Loucy (cell line): ENCODE results near the gene GSC.

Experiments
- H2AFZ ChIP-seq: fragments of 200-600 bp; sonication (generic); 2 replicates; pipeline ENCODE4 v1.6.0; 2016; ENCODE audit warnings: antibody characterized with exemption, mild to moderate bottlenecking, low read length, moderate library complexity
- H3F3A ChIP-seq: fragments of 200-600 bp; 2 replicates; pipeline ENCODE4 v1.6.0; 2016; ENCODE audit warnings: antibody characterized with exemption, low read depth, mild to moderate bottlenecking
- H3K27me3 ChIP-seq: fragments of 200-600 bp; sonication (generic); 2 replicates; pipeline ENCODE4 v1.6.1; 2014; ENCODE audit warnings: low read length, mild to moderate bottlenecking; ENCODE audit not compliant: insufficient read depth, poor library complexity, severe bottlenecking
- H3K36me3 ChIP-seq: fragments of 200-600 bp; sonication (generic); 2 replicates; pipeline ENCODE4 v1.6.1; 2016; ENCODE audit warnings: low read length; ENCODE audit not compliant: insufficient read depth
- H3K4me1 ChIP-seq: fragments of 200-600 bp; sonication (generic); 2 replicates; pipeline ENCODE4 v1.5.1; 2014; ENCODE audit warnings: low read length, mild to moderate bottlenecking; ENCODE audit not compliant: insufficient read depth, poor library complexity, severe bottlenecking
- H3K4me2 ChIP-seq: fragments of 200-600 bp; sonication (generic); 2 replicates; pipeline ENCODE4 v1.6.0; 2014; ENCODE audit warnings: antibody characterized with exemption, low read length, low read depth, mild to moderate bottlenecking; ENCODE audit not compliant: poor library complexity, severe bottlenecking
- H3K4me3 ChIP-seq: fragments of 200-600 bp; sonication (generic); 2 replicates; pipeline ENCODE4 v1.5.1; 2014; ENCODE audit warnings: low read length, mild to moderate bottlenecking, mixed read lengths; ENCODE audit not compliant: poor library complexity, severe bottlenecking
- H3K79me2 ChIP-seq: fragments of 200-600 bp; sonication (generic); 2 replicates; pipeline ENCODE4 v1.6.1; 2014; ENCODE audit warnings: low read length; ENCODE audit not compliant: insufficient read depth
- H3K9ac ChIP-seq: fragments of 200-600 bp; sonication (generic); 2 replicates; pipeline ENCODE4 v1.6.0; 2014; ENCODE audit warnings: mild to moderate bottlenecking, low read depth, low read length, moderate library complexity; ENCODE audit not compliant: poor library complexity, severe bottlenecking
- H3K9me2 ChIP-seq: fragments of 200-600 bp; sonication (generic); replicated peaks from 2 replicates; pipeline ENCODE4 v1.6.1; 2016; ENCODE audit warnings: low read depth, low read length, mixed read lengths
- H3K9me3 ChIP-seq: fragments of 200-600 bp; sonication (generic); 2 replicates; pipeline ENCODE4 v1.6.1; 2014; ENCODE audit warnings: mild to moderate bottlenecking, antibody characterized with exemption, low read length, low read depth; ENCODE audit not compliant: insufficient read depth
- H4K20me1 ChIP-seq: fragments of 200-600 bp; sonication (generic); 2 replicates; pipeline ENCODE4 v1.6.0; 2014; ENCODE audit warnings: antibody characterized with exemption, low read length, mild to moderate bottlenecking; ENCODE audit not compliant: insufficient read depth, poor library complexity, severe bottlenecking
- EZH2phosphoT487 ChIP-seq: fragments of 200-600 bp; IDR thresholded peaks from 2 replicates; pipeline ENCODE4 v1.6.1; 2018; ENCODE audit warnings: antibody characterized with exemption, mild to moderate bottlenecking, moderate library complexity, borderline replicate concordance
- TF ChIP-seq, protein P1 (sequence below): fragments of 200-600 bp; sonication (generic); conservative IDR thresholded peaks from 2 replicates; pipeline ENCODE4 v1.5.1; 2014; ENCODE audit warnings: mild to moderate bottlenecking, antibody characterized with exemption, low read length

GSC gene

DNA sequence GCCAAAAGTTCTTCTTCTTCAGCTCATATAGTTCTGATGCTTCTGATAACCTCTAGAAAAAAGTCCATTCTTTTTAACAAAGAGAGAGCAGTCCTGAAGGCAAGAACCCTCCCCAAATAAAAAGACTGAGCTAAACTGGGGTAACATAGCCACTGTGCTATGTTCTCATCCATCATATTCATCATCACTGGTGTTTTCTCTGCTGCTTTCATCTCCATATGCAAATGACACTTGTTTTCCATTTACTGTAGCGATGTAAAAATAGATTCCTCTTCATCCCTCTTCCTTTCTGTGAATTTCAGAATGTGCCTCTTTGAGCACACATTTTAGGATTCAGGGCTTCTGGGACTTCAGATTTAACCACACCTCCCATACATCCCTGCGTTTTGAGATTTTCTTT lies 44.9 kb downstream of the GSC start:
- Histone ChIP-seq H3K79me2 (no peaks in the 10 kb centered on the region), H4K20me1 (no peaks in the 10 kb centered on the region), H3K36me3 (no peaks in the 10 kb centered on the region), H3K9ac (no peak overlapping the region), H3K9me3 (no peaks in the 10 kb centered on the region), H3F3A (no peaks in the 10 kb centered on the region), H3K9me2 (no peaks in the 10 kb centered on the region), H3K4me2 (no peak overlapping the region), H2AFZ (no peak overlapping the region), H3K4me3 (no peak overlapping the region), H3K4me1 (no peaks in the 10 kb centered on the region), H3K27me3 (no peaks in the 10 kb centered on the region)
- TF ChIP-seq EZH2phosphoT487, result no peak
- TF ChIP-seq, protein P1, sequence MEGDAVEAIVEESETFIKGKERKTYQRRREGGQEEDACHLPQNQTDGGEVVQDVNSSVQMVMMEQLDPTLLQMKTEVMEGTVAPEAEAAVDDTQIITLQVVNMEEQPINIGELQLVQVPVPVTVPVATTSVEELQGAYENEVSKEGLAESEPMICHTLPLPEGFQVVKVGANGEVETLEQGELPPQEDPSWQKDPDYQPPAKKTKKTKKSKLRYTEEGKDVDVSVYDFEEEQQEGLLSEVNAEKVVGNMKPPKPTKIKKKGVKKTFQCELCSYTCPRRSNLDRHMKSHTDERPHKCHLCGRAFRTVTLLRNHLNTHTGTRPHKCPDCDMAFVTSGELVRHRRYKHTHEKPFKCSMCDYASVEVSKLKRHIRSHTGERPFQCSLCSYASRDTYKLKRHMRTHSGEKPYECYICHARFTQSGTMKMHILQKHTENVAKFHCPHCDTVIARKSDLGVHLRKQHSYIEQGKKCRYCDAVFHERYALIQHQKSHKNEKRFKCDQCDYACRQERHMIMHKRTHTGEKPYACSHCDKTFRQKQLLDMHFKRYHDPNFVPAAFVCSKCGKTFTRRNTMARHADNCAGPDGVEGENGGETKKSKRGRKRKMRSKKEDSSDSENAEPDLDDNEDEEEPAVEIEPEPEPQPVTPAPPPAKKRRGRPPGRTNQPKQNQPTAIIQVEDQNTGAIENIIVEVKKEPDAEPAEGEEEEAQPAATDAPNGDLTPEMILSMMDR, result no peak

DNA sequence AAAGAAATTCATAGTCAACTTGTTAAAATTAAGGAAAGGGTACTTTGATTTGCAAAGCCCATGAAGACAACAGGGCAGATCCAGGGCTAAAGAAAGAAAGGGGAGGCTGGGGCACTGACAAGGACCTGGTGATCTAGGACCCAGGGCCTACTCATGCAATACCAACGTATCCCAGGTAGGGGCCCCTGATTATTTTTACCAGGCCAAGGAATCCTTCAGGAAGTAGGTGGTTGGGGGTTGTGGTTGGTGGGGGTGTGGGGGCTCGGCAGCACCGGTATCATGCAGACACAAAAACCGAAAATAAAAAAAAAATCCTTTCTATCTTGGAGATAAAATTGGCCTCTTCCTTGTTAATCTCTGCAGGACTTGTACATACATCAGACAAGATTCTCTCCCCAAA lies 47.5 kb downstream of the GSC start:
- Histone ChIP-seq H3K9me3 (no peaks in the 10 kb centered on the region), H3K4me2 (no peak overlapping the region), H3K9ac (no peak overlapping the region), H4K20me1 (no peaks in the 10 kb centered on the region), H3K9me2 (no peaks in the 10 kb centered on the region), H3K27me3 (no peaks in the 10 kb centered on the region), H3K4me1 (no peaks in the 10 kb centered on the region), H3K36me3 (no peaks in the 10 kb centered on the region), H3K79me2 (no peaks in the 10 kb centered on the region), H3F3A (no peaks in the 10 kb centered on the region), H3K4me3 (no peak overlapping the region), H2AFZ (no peak overlapping the region)
- no peak for TF ChIP-seq EZH2phosphoT487
- TF ChIP-seq, protein P1, result no peak
